Measurements from ENCODE around the gene UGT2B7. TPM values are rescaled to one million over a fixed set of nuclear protein-coding genes. Genes with fewer than 3 reads are reported as not detected.

UGT2B7 gene
- total and polyA plus RNA-seq, 12 donors: not detected

- DNase-seq (no peak), ATAC-seq (no peak)
- H3K27me3 ChIP-seq: no peaks in the 10 kb centered on the region
- TF ChIP-seq CTCF (IDR thresholded peaks at IDR 0.05): no peak
- 43 to 72% methylated on average over 2 of the region's 2 CpGs for WGBS, 2 donors
- no peaks in the 10 kb centered on the region for H3K36me3 ChIP-seq
- intact Hi-C loops (cut with DNase I): no loop called here
- no peaks in the 10 kb centered on the region for H3K4me1 ChIP-seq
- no peak overlapping the region for H3K4me3 ChIP-seq
- no peak overlapping the region for H3K27ac ChIP-seq
- H3K9me3 ChIP-seq: peaks cover 0 to 6% (median 0%) of the 10 kb centered on the region in 11 donors
Observed at GRCh38 chr4:69069085-69069484, 27.2 kb upstream of the UGT2B7 start.

- Histone ChIP-seq H3K9me3 (peaks cover 0 to 8% (median 0%) of the 10 kb centered on the region in 11 donors), H3K27ac (no peak overlapping the region), H3K4me1 (no peaks in the 10 kb centered on the region), H3K4me3 (no peak overlapping the region), H3K36me3 (no peaks in the 10 kb centered on the region), H3K27me3 (no peaks in the 10 kb centered on the region)
- intact Hi-C loops (cut with DNase I): no loop called here
- ATAC-seq (no peak), DNase-seq (no peak)
- WGBS, 2 donors: 38 to 68% methylated on average over 2 of the region's 2 CpGs
- no peak for TF ChIP-seq CTCF (IDR thresholded peaks at IDR 0.05)
Observed at GRCh38 chr4:69070590-69070989, 25.7 kb upstream of the UGT2B7 start.

- ATAC-seq: no peak
- no peak overlapping the region for H3K27ac ChIP-seq
- H3K9me3 ChIP-seq: peaks cover 0 to 8% (median 0%) of the 10 kb centered on the region in 11 donors
- no peaks in the 10 kb centered on the region for H3K4me1 ChIP-seq
- no peak overlapping the region for H3K4me3 ChIP-seq
- TF ChIP-seq CTCF (IDR thresholded peaks at IDR 0.05): no peak
- H3K36me3 ChIP-seq: no peaks in the 10 kb centered on the region
- 84% methylated on average over 1 of the region's 1 CpG for WGBS, 2 donors
- intact Hi-C loops (cut with DNase I): no loop called here
- H3K27me3 ChIP-seq: no peaks in the 10 kb centered on the region
- DNase-seq: no peak
Observed at GRCh38 chr4:69071286-69071685, 25.0 kb upstream of the UGT2B7 start.

- ATAC-seq (no peak), DNase-seq (no peak)
- H3K9me3 ChIP-seq: peaks cover 0 to 16% (median 0%) of the 10 kb centered on the region in 11 donors
- no peaks in the 10 kb centered on the region for H3K36me3 ChIP-seq
- no peaks in the 10 kb centered on the region for H3K4me1 ChIP-seq
- H3K27ac ChIP-seq: no peak overlapping the region
- no peaks in the 10 kb centered on the region for H3K27me3 ChIP-seq
- no peak for TF ChIP-seq CTCF (IDR thresholded peaks at IDR 0.05)
- WGBS, 2 donors: 75 to 92% methylated on average over 1 of the region's 1 CpG
- H3K4me3 ChIP-seq: no peak overlapping the region
- intact Hi-C loops (cut with DNase I): no loop called here
Observed at GRCh38 chr4:69073375-69073774, 22.9 kb upstream of the UGT2B7 start.
